ENCODE results near the gene SPACA5B.
"Not testable (repeated sequence)": the region's sequence is repeated elsewhere in the genome, so short reads cannot be mapped to it uniquely, and the experiment has no call there.

Gene SPACA5B

DNA sequence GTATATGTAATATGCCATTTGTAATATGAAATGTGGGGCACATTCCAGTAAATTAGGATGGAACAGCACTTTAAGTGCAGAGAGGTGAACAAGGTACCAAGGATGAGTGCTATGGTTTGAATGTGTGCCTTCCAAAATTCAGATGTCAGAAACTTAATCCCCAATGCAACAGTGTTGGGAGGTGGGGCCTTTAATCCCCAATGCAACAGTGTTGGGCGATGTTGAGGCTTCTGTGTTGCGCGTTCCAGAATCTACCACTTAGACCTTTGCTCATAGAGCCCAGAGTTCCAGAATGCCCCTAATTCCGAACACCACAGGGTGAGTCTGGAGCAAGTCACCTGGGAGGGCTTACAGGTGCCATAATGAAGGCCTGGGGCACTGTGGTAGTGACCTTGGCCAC is at the start of gene SPACA5B:
Gene SPACA5B, plus strand, starts transcription at position 301 of the 400 bp plus-strand sequence. Its CDS starts 62 bp downstream, at position 363.
- DNase-seq: not testable (repeated sequence)

DNA sequence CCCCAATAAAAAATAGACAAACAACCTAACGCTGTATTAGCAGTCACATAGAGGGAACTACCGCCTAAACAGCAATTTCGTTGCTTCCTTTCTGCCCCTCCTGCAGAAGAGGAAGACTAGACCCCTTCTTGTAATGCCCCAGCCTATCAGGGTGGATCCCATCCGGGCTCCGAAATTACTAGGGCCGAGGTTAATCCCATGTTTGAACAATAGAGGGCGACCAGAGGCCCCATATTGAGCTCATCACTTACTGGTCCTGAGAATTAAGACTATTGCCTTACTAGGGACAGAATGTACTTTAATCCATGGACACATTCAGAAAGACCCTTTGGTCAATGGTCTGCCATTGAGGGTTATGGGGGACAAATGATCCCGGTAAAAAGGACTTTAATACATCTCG is 47.2 kb upstream of the SPACA5B start:
- DNase-seq: peak in 3 of 4 experiments; percentile 1 to 16 (median 3)

DNA sequence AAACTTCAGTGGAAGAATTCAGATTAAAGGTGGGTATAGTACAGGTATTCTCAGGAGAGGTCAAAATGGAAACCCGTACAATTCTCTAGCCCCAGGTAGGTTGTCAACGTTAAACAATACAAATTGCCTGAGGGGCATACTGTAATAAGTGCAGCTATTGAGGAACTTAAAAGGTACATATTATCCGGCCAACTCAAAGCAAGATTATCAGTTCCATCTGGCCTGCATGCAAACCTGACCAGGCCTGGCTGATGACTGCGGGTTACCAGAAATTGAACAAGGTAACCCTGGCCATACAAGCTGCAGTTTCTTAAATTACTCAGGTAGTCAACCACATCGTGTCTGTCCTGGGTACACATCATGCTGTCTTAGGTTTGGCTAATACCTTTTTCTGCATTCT is 46.7 kb upstream of the SPACA5B start:
- no peak for DNase-seq

DNA sequence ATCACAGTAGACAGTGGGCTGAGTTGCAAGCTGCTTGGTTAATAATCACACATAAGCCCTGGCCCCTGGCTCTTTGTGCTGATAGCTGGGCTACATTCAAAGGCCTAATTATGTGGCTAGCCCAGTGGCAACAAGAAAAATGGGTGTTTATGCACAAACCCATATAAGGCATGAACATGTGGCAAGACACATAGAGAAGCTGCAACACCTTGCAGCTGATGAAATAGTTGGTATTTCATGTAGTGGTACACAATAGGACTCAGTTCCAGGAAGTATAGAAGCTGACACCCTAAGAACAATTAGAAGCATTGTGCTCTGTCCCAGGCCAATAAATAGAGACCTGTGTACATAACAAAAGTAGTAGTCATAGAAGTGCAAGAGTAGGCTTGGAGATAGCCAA is 44.3 kb upstream of the SPACA5B start:
- DNase-seq: no peak

DNA sequence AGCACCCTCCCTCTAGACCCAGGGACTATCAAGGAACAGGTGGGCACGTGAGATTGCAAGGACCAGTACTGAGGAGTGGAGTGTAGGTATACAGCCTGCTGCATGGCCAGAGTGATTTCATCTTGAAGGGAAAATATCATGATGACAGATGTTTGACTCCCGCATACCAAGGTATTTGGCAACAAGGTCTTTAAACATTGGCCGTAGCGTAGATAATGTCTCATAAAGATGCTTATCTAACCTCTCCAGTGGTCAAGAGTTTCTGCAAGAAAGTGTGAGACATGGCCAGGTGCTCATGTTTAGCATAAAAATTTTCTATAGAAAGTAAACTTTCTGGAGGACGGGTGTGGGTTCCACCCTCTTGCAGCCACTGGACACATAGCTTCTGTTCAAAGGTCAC is 40.3 kb upstream of the SPACA5B start:
- DNase-seq: no peak

DNA sequence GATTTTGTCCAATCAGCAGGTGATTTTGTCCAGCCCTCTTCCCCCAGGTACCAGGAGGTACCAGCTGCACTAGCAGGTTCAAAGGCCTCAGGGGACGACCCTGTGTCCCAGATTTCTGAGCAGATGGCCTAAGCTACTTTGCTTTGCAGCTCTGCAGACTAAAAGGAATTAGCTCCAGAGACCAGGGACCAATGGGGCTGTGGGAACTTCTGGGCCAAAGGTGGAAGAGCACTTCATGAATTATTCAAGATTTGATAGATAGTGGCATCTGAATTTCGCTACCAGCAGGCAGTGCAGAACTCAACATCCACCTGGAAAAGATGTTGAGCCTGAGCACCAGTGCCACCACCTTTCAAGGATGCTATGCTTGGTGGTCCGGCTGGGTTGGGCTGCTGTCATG is 37.9 kb upstream of the SPACA5B start:
- DNase-seq: not testable (repeated sequence)

DNA sequence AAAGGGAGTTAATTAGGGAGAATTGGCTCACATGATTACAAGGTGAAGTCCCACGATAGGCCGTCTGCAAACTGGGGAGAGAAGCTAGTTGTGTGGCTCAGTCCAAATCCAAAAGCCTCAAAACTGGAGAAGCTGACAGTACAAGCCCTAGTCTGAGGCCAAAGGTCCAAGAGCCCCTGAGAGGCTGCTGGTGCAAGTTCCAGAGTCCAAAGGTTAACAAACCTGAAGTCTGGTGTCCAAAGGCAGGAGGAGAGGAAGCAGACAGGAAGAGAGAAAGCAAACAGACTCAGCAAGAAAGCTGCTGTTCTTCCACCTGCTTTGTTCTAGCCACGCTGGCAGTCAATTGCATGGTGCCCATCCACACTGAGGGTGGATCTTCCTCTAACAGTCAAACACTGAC is 29.0 kb upstream of the SPACA5B start:
- no peak for DNase-seq

DNA sequence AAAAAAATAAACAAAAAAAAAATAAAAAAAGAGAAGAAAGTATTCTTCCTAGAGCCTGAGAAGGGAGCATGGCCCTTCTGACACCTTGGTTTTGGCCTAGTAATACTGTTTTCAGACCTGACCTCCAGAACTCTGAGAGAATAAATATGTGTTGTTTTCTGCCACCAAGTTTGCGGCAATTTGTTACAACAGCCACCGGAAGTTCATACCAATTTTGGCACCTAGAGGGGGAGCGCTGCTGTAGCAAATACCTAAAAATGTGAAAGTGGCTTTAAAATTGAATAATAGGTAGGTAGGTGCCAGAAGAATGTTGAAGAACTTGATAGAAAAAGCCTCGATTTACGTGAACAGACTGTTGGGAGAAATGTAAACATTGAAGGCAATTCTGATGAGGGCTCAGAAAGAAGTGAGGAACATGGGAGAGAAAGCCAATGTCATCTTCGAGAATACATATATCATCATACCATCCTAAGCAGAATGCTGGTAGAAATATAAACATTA is 27.5 kb upstream of the SPACA5B start:
- DNase-seq: no peak

DNA sequence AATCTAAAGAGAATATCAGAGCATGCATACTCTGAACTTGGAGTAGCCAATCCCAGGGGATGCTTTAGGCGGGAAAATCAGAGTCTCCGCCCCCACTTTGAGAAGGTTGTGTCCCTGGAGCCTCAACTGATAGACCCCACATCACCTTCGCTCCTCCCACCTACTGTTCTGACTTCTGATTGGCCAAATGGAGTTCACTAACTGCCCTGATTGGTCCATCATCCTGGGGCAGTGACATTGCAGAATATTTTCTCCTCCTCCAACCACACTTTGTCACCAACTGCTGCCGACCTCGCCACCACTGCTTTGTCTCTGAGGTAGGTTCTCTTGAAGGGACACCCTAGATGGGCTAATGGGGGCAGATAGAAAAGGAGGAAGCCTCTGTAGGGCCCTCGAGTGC is 22.7 kb upstream of the SPACA5B start:
- DNase-seq: no peak

DNA sequence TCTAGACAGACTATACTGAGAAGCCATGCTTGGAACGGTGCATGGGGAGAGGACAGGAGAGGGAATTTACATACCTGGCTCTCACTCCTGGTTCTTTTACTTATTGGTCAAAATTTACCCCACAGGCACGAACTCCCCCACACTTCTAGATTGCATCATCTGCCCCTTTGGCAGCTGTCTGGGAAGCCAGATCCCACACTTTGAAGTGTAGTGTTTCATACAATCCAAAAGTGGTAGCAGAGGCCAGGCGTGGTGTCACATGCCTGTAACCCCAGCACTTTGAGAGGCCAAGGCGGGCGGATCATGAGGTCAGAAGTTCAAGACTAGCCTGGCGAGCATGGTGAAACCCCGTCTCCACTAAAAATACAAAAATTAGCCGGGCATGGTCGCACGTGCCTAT is 5.1 kb upstream of the SPACA5B start:
- DNase-seq: not testable (repeated sequence)

DNA sequence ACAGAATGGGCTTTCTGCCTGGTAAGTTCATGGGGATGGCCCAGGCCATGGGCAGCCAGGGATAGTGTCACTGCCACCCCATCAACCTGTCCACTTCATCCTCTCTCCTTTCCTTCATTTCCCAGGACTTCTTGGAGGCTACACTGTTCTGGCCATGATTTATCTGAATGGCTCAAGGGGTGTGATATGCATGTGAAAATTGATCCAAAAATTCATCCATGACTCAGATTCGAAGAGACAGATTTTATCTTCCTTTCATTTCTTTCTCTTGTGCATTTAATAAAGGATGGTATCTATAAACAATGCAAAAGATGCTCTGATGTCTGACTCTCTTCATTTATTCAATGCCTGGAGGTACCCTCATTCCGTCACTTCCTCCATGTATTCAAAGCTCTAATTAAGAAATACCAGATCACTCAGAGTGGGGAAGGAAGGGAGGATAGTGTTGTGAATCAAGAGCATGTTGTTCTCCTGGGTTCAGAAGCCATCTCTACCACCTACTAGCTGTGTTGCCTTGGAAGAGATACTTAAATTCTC is 1.9 kb downstream of the SPACA5B start:
- DNase-seq: not testable (repeated sequence)

DNA sequence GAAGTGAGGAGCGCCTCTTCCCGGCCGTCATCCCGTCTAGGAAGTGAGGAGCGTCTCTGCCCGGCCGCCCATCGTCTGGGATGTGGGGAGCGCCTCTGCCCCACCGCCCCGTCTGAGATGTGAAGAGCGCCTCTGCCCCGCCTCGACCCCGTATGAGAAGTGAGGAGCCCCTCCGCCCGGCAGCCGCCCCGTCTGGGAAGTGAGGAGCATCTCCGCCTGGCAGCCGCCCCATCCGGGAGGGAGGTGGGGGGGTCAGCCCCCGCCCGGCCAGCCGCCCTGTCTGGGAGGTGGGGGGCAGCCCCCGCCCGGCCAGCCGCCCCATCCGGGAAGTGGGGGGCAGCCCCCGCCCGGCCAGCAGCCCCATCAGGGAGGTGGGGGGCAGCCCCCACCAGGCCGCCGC is 8.7 kb downstream of the SPACA5B start:
- not testable (repeated sequence) for DNase-seq

DNA sequence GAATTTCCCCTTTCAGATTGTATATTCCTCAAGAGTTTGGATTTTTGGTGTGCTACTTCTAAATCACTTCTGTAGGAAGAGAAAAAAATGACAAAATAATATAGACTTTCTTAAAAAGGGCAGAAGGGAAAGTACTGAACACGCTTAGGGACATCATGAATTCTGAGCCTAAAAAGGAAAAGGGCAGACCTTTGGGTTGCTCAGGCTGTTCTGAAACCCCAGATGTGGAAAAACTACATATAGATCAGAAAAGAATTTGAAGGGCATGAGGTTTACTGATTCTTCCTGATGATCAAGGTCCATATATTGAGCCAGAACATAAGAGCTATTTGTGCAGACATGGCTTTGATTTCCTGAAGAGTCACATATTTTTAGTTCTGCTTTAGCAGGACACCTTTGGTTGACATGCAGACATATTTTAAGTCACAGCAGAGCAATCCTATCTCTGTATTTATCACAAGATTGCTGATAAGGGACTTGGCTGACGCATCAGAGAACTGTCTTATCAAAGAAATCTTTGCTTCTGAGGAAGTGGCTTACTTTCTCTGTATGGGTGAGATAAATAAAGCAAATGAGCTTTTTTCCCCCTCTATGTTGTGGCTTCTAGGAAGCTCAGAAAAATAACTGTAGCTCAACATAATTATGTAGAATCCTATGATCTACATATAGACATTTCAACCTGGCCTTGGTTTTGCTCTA is 11.5 kb downstream of the SPACA5B start:
- DNase-seq: not testable (repeated sequence)

DNA sequence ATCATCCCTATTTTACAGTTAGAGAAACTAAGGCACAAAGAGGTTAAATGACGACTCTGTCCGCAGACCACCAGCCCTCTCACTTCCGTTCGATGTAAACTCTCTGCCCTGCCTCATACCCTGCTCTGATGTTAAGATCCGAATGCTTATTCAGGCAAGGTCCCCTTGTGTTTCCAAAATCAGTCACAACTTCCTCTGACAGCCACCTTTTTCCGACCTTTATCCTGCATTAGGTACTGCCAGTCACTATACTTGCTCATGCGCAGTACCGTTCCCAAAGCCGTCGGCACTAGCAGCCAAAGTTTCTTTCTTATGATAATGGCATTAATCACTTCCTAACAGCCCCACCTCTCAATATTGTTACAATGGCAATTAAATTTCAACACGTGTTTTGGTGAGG is 12.3 kb downstream of the SPACA5B start:
- not testable (repeated sequence) for DNase-seq

DNA sequence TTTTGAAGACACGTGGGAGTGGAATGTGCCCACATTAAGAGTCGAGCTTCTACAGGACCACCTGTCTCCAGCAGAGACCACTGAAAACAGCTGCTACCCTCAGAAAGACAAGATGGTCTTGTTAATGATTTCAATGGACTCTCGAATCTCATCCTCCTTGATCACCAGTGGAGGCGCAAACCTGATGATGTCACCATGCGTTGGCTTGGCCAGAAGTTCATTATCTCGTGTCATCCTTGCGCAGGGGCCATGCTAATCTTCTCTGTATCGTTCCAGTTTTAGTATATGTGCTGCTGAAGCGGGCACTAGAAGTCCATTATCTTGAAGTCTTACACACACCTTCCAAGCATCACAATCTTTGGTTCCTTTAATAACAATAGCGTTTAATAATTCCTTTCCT is 23.3 kb downstream of the SPACA5B start:
- DNase-seq: no peak

DNA sequence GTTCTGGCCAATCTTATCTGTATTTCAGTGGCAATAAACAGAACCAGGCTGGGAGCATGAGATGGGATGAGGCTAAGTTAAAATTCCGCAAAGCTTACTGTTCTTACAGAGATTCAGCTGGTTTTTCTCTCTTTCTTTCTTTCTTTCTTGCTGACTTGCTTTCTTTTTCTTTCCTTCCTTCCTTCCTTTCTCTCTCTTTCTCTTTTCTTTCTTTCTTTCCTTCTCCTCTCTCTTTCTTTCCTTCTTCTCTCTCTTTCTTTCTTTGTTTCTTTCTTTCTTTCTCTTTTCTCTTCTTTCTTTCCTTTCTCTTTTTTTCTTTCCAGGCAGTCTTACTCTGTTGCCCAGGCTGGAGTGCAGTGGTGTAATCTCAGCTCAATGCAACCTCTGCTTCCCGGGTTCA is 24.4 kb downstream of the SPACA5B start:
- DNase-seq: no peak

DNA sequence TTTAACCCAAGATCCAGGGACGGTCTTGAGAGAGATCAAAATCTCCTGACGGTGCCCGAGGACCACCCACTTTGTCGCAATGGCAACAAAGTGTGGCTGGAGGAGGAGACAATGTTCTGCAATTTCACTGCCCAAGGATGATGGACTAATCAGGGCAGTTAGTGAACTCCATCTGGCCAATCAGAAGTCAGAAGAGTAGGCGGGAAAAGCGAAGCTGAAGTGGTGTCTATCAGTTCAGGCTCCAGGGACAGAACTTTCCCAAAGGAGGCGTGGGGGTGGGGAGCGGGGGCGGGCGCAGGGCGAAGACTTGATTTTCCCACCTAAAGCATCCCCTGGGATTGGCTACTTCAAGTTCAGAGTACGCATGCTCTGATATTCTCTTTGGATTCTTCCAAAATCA is 25.6 kb downstream of the SPACA5B start:
- DNase-seq: no peak

DNA sequence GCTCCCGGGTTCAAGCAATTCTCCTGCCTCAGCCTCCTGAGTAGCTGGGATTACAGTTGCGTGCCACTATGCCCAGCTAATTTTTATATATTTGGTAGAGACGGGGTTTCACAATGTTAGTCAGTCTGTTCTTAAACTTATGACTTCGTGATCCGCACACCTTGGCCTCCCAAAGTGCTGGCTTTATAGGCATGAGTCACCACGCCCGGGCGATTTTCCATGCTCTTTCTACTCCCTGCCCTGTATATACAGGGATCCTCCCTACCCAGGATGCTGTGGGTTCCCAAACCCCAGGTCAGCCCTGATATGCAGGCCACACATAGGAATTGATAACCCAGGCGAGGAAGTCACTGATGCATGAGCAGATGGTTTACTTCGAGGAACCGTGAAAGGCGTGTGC is 34.8 kb downstream of the SPACA5B start:
- DNase-seq: no peak

DNA sequence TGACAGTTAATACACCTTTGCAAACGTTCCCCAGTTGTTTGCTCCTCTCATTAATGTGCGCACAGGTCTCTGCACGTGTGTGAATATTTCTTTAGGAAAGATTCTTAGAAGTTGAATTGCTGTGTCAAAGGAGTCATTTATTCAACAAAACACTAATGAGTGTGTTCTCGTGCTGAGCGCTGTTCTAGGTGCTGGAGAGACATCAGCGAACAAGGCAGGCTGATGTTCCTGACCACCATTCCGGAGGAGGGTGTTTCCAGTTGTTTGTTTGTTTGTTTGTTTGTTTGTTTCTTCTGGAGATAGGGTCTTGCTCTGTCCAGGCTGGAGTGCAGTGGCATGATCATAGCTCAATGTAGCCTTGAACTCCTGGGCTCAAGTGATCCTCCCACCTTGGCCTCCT is 35.9 kb downstream of the SPACA5B start:
- not testable (repeated sequence) for DNase-seq

DNA sequence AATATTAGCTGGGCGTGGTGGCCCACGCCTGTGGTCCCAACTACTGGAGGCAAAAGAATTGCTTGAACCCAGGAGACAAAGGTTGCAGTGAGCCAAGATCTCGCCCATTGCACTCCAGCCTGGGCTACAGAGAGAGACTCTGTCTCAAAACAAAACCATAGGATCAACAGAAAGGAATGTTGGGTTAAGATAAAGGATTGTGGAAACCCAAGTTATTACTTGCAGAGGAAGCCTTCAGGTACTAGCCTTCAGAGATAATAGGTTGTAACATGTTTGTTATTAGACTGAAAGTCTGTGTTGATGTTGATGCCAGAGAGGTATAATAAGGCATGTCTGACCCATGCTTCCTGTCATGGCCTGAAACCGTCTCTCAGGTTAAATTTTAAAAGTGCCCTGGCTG is 49.3 kb downstream of the SPACA5B start:
- DNase-seq: no peak

DNA sequence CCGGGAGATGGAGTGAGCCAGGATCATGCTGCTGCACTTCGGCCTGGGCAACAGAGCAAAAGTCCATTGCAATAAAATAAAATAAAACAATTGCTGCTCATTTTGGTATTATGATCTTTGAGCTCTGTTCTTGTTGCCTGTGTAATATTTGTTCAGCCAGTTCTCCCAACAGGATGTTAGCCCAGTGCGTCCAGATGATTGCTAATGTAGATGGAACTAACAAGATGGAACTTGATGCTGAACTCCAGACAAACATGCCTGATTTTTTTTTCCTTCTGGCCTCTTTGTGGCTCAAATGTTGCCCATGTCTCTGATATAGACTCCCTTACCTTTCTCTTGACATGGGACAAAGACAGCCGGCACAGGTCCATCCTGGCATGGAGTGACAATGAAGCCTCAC is 50.4 kb downstream of the SPACA5B start:
- DNase-seq: no peak

DNA sequence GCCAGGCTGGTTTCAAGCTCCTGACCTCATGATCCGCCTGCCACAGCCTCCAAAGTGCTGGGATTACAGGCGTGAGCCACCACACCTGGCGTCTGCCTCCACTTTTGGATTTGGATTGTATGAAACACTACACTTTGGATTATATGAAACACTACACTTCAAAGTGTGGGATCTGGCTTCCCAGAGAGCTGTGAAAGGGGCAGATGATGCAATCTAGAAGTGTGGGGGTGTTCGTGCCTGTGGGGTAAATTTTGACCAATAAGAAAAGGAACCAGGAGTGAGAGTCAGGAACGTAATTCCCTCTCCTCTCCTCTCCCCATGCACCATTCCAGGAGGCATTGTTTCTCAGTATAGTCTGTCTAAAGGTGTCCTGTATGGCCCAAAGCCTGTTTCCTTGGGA is 51.5 kb downstream of the SPACA5B start:
- DNase-seq: not testable (repeated sequence)

All from activated CD4-positive, CD25-positive, alpha-beta regulatory T cell (primary cell).